Hepatocyte (in vitro differentiated cells): Measurements from ENCODE around the gene TMEM144. TPM values are rescaled to one million over a fixed set of nuclear protein-coding genes. Genes with fewer than 3 reads are reported as not detected.

Source experiments
- DNase-seq: peaks from one replicate; pipeline ENCODE4 v3.0.0-alpha.2; 2016; ENCODE audit warnings: low spot score
- H2AFZ ChIP-seq: fragments of 200-600 bp; sonication (generic); 2 replicates; pipeline ENCODE4 v1.6.0; 2016; ENCODE audit warnings: antibody characterized with exemption, mild to moderate bottlenecking
- H3K27ac ChIP-seq: fragments of 200-600 bp; sonication (generic); 2 replicates; pipeline ENCODE4 v1.5.1; 2016; ENCODE audit warnings: mild to moderate bottlenecking
- H3K27me3 ChIP-seq: fragments of 200-600 bp; sonication (generic); 2 replicates; pipeline ENCODE4 v1.6.1; 2016
- H3K36me3 ChIP-seq: fragments of 200-600 bp; sonication (generic); replicated peaks from 2 replicates; pipeline ENCODE4 v1.5.1; 2016; ENCODE audit warnings: low read depth; ENCODE audit not compliant: insufficient read depth
- H3K4me1 ChIP-seq: fragments of 200-600 bp; sonication (generic); 2 replicates; pipeline ENCODE4 v1.5.1; 2016; ENCODE audit warnings: mild to moderate bottlenecking, moderate library complexity; ENCODE audit not compliant: insufficient read depth
- H3K4me2 ChIP-seq: fragments of 200-600 bp; sonication (generic); 2 replicates; pipeline ENCODE4 v1.6.0; 2016
- H3K4me3 ChIP-seq: fragments of 200-600 bp; sonication (generic); 2 replicates; pipeline ENCODE4 v1.5.1; 2016; ENCODE audit warnings: mild to moderate bottlenecking
- H3K79me2 ChIP-seq: fragments of 200-600 bp; sonication (generic); 2 replicates; pipeline ENCODE4 v1.6.0; 2017; ENCODE audit warnings: mild to moderate bottlenecking
- H3K9me2 ChIP-seq: fragments of 200-600 bp; sonication (generic); replicated peaks from 2 replicates; pipeline ENCODE4 v1.6.0; 2017; ENCODE audit warnings: mild to moderate bottlenecking; ENCODE audit not compliant: insufficient read depth
- H3K9me3 ChIP-seq: fragments of 200-600 bp; sonication (generic); 2 replicates; pipeline ENCODE4 v1.5.1; 2016; ENCODE audit warnings: low read depth, mild to moderate bottlenecking
- H4K20me1 ChIP-seq: fragments of 200-600 bp; sonication (generic); 2 replicates; pipeline ENCODE4 v1.6.0; 2016; ENCODE audit warnings: mild to moderate bottlenecking; ENCODE audit not compliant: insufficient read depth, poor library complexity, severe bottlenecking
- EZH2 ChIP-seq: fragments of 200-600 bp; sonication (generic); IDR thresholded peaks from 2 replicates; pipeline ENCODE4 v1.6.1; 2016; ENCODE audit warnings: antibody characterized with exemption, mild to moderate bottlenecking, borderline replicate concordance
- EZH2phosphoT487 ChIP-seq: fragments of 200-600 bp; sonication (generic); IDR thresholded peaks from one replicate; pipeline ENCODE4 v1.6.1; 2018; ENCODE audit warnings: antibody characterized with exemption, mild to moderate bottlenecking, low read depth, moderate library complexity; ENCODE audit not compliant: unreplicated experiment, severe bottlenecking
- whole genome bisulfite sequencing: methylation state at CpG from one replicate; pipeline ENCODE4 v1.1.6; 2016; ENCODE audit warnings: low lambda C conversion rate; ENCODE audit errors: missing lambda C conversion rate; 5-methylcytosine and 5-hydroxymethylcytosine counted together
- polyA plus RNA-seq: library from polyadenylated mRNA; unstranded; fragments of >200 nt; fragmentation: Nextera tagmentation; extraction: Ambion mirVana; gene quantifications from 2 replicates; pipeline ENCODE4 v1.2.1, GENCODE V29; 2016
- total RNA-seq: library from RNA; depleted of rRNA; stranded (reverse); fragments of >200 nt; gene quantifications from 2 replicates; pipeline ENCODE4 v1.2.3, GENCODE V29; 2014
- TF ChIP-seq, protein P1 (sequence below): fragments of 200-600 bp; sonication (generic); IDR thresholded peaks from 2 replicates; pipeline ENCODE4 v1.5.1; 2016; ENCODE audit warnings: antibody characterized with exemption, mild to moderate bottlenecking; ENCODE audit not compliant: poor library complexity

The TMEM144 gene
- total and polyA plus RNA-seq, 2 experiments from 2014 or later: 17.5 to 58.9 TPM

DNA sequence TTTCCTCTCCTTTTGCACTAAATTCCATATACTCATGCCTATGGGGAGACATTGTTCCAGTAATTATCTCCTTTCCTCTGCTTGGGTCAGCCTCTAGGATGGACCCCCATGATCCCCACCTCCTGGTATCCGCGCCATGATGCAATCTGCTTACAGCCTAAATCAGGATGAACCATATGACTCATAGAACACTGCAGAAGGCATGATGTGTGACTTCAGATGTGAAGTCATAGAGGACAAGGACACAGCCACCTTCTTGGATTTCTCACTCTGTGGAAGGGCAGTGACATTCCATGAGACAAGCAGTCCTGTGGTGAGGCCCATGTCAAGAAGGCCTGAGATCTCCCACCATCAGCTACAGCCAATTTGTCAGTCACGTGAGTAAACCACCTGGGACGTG is 9.0 kb upstream of the TMEM144 start:
- H3K4me2 ChIP-seq: no peak overlapping the region
- no peaks in the 10 kb centered on the region for H4K20me1 ChIP-seq
- no peak overlapping the region for H2AFZ ChIP-seq
- H3K36me3 ChIP-seq: no peaks in the 10 kb centered on the region
- no peaks in the 10 kb centered on the region for H3K4me1 ChIP-seq
- H3K27me3 ChIP-seq: no peaks in the 10 kb centered on the region
- no peaks in the 10 kb centered on the region for H3K9me3 ChIP-seq
- TF ChIP-seq EZH2 (no peak), EZH2phosphoT487 (no peak)
- TF ChIP-seq, protein P1, sequence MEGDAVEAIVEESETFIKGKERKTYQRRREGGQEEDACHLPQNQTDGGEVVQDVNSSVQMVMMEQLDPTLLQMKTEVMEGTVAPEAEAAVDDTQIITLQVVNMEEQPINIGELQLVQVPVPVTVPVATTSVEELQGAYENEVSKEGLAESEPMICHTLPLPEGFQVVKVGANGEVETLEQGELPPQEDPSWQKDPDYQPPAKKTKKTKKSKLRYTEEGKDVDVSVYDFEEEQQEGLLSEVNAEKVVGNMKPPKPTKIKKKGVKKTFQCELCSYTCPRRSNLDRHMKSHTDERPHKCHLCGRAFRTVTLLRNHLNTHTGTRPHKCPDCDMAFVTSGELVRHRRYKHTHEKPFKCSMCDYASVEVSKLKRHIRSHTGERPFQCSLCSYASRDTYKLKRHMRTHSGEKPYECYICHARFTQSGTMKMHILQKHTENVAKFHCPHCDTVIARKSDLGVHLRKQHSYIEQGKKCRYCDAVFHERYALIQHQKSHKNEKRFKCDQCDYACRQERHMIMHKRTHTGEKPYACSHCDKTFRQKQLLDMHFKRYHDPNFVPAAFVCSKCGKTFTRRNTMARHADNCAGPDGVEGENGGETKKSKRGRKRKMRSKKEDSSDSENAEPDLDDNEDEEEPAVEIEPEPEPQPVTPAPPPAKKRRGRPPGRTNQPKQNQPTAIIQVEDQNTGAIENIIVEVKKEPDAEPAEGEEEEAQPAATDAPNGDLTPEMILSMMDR: no peak
- no peak for DNase-seq
- H3K79me2 ChIP-seq: no peaks in the 10 kb centered on the region
- no peak overlapping the region for H3K4me3 ChIP-seq
- peak overlapping the region; percentile 75 for H3K27ac ChIP-seq
- 100% methylated on average over 4 of the region's 4 CpGs for WGBS
- no peaks in the 10 kb centered on the region for H3K9me2 ChIP-seq

DNA sequence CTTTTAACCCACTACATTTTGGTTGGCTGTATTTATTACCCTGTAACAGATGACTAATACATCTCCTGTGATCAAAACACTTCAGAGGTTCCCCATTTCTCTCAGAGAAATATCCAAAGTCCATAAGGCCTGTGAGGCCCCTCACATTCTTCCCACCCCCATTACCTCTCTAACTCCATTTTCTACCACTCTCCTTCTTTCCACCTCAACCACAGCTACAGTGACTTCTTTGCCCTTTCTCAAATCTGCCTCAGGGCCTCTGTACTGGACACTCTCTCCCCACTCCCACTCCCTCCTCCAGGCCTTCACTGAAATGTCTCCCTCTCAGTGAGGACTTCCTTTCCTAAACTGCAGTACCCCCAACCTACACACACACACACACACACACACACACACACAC is 8.4 kb upstream of the TMEM144 start:
- H3K79me2 ChIP-seq: no peaks in the 10 kb centered on the region
- no peak overlapping the region for H3K4me3 ChIP-seq
- no peak for DNase-seq
- no peaks in the 10 kb centered on the region for H3K27me3 ChIP-seq
- H3K4me1 ChIP-seq: no peaks in the 10 kb centered on the region
- no peak overlapping the region for H2AFZ ChIP-seq
- H3K4me2 ChIP-seq: no peak overlapping the region
- H3K27ac ChIP-seq: peak overlapping the region; percentile 75
- H3K9me3 ChIP-seq: no peaks in the 10 kb centered on the region
- no peaks in the 10 kb centered on the region for H4K20me1 ChIP-seq
- no peaks in the 10 kb centered on the region for H3K9me2 ChIP-seq
- no peak for TF ChIP-seq EZH2
- TF ChIP-seq EZH2phosphoT487: no peak
- TF ChIP-seq, protein P1: no peak
- no peaks in the 10 kb centered on the region for H3K36me3 ChIP-seq

DNA sequence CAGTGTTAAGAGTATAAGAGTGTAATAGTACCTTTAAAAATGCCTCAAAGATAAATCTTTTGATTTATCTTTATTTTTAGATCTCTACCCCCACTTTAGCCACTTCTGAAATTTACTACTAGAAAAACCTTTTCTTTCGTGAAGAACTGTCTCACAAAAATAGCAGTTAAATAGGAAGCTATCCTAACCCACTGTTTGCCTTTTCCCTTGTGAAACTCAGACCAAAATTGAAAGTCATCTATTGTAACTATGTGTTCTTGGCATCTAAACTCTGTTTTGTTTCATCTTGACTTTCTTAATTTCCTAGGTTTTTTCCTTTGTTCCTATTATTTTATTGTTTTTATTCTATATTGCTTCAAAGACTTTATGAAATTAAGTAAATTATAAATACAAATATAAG is 7.8 kb upstream of the TMEM144 start:
- DNase-seq: no peak
- no peaks in the 10 kb centered on the region for H3K9me3 ChIP-seq
- H3K36me3 ChIP-seq: no peaks in the 10 kb centered on the region
- no peaks in the 10 kb centered on the region for H3K27me3 ChIP-seq
- H3K4me2 ChIP-seq: no peak overlapping the region
- H2AFZ ChIP-seq: no peak overlapping the region
- TF ChIP-seq EZH2 (no peak), EZH2phosphoT487 (no peak)
- TF ChIP-seq, protein P1: no peak
- no peaks in the 10 kb centered on the region for H3K79me2 ChIP-seq
- WGBS: 77% methylated on average over 1 of the region's 1 CpG
- no peaks in the 10 kb centered on the region for H4K20me1 ChIP-seq
- no peaks in the 10 kb centered on the region for H3K4me1 ChIP-seq
- H3K4me3 ChIP-seq: no peak overlapping the region
- H3K9me2 ChIP-seq: no peaks in the 10 kb centered on the region
- no peak overlapping the region for H3K27ac ChIP-seq

DNA sequence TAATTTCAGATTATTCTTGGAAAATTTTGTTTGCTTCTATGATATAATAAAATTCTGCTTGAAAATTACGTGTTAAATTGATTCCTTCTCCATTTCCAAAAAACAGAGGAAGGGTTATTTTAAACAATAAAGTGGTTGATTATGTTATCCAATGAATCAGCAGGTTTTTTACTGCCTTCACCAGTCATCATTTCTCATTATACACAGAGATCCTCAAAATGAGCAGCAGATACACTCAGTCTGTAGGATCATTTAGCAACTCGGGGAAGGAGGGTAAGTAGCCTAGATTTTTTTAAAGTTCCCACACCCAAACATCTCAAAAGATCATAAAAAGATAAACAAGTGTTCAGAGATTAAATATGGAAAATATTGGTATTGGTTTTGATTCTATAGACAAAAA is 6.8 kb upstream of the TMEM144 start:
- no peaks in the 10 kb centered on the region for H4K20me1 ChIP-seq
- WGBS: 77% methylated on average over 2 of the region's 2 CpGs
- no peak overlapping the region for H3K27ac ChIP-seq
- H3K4me1 ChIP-seq: no peaks in the 10 kb centered on the region
- H3K79me2 ChIP-seq: no peaks in the 10 kb centered on the region
- no peak overlapping the region for H2AFZ ChIP-seq
- H3K4me2 ChIP-seq: no peak overlapping the region
- no peaks in the 10 kb centered on the region for H3K27me3 ChIP-seq
- H3K36me3 ChIP-seq: no peaks in the 10 kb centered on the region
- DNase-seq: no peak
- TF ChIP-seq, protein P1: no peak
- TF ChIP-seq EZH2phosphoT487 (no peak), EZH2 (no peak)
- H3K9me2 ChIP-seq: no peaks in the 10 kb centered on the region
- no peaks in the 10 kb centered on the region for H3K9me3 ChIP-seq
- no peak overlapping the region for H3K4me3 ChIP-seq
